Neural progenitor cell (in vitro differentiated cells): Measurements from ENCODE around the gene ZNF576.

ENCODE experiments used
- EZH2 ChIP-seq: fragments of 200-600 bp; sonication (generic); IDR thresholded peaks from 2 replicates; pipeline ENCODE4 v1.6.1; 2017; ENCODE audit warnings: antibody characterized with exemption, mild to moderate bottlenecking, moderate library complexity
- TF ChIP-seq, protein P1 (sequence below): fragments of 200-600 bp; sonication (generic); IDR thresholded peaks from 2 replicates; pipeline ENCODE4 v1.5.1; 2017; ENCODE audit warnings: antibody characterized with exemption, mild to moderate bottlenecking

DNA sequence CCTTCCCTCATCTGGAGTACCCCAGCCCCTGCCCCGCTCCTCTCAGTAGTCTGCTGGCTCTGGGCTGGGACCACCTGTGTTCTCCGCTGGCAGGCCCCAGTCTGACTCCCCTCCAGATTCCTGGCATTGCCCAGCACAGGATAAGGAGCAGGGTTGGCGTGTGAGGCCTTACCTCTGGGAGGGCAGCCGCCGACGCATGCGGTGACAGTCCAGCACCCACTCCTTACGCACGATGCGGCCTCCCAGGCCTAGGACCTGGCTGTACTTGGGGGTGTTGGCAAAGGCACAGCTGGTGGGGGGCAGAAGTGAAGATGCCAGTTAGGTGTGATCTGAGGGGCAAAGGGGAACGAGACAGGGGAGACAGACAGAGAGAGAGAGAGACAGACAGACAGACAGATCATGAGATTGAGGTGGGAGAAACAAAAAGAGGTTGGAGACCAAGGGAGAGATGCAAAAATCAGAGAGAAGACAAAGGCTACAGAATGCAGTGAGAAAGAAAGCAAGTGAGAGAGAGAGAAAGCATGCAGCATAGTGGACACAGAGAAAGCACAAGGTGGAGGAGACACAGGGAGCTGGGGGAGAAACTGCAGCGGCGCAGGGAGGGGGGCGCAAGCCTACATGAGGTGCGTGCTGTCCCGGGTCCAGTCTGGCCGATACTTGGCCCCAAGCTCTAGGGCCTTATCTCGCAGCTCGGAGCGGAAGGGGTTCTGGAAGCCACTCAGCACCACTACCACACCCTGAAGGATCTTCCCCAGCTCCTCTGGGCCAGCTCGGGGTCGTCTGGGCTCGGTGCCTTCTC lies 44.8 kb upstream of the ZNF576 start:
- TF ChIP-seq EZH2 = no peak
- TF ChIP-seq, protein P1, sequence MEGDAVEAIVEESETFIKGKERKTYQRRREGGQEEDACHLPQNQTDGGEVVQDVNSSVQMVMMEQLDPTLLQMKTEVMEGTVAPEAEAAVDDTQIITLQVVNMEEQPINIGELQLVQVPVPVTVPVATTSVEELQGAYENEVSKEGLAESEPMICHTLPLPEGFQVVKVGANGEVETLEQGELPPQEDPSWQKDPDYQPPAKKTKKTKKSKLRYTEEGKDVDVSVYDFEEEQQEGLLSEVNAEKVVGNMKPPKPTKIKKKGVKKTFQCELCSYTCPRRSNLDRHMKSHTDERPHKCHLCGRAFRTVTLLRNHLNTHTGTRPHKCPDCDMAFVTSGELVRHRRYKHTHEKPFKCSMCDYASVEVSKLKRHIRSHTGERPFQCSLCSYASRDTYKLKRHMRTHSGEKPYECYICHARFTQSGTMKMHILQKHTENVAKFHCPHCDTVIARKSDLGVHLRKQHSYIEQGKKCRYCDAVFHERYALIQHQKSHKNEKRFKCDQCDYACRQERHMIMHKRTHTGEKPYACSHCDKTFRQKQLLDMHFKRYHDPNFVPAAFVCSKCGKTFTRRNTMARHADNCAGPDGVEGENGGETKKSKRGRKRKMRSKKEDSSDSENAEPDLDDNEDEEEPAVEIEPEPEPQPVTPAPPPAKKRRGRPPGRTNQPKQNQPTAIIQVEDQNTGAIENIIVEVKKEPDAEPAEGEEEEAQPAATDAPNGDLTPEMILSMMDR = no peak
